Pancreas (tissue), 10 donors: ENCODE results near the gene TBC1D25. TPM values are rescaled to one million over a fixed set of nuclear protein-coding genes. Genes with fewer than 3 reads are reported as not detected.

Source experiments
- ATAC-seq, 4 donors: fragments of 200-7000 bp; cut with Tn5 transposase; one replicate each; pipeline versions ENCODE4 v1.8.0 to v1.9.1; 2020; ENCODE audit warnings: mild to moderate bottlenecking in 4 of 4, moderate library complexity in 4 of 4
- DNase-seq, 6 donors: peaks; one replicate each; pipeline ENCODE4 v3.0.0-alpha.2; 2020
- FAIRE-seq: peaks from 2 replicates; lab custom pipeline; 2012; peaks lifted over from hg19 to GRCh38; lab: Jason Lieb, UNC
- H3K27ac ChIP-seq, 4 donors: fragments of 200-600 bp; sonication (generic); 1 replicate in 3 of 4; 2 replicates in 1 of 4; pipeline versions ENCODE4 v1.5.0 to v1.8.0; 2020
- H3K27me3 ChIP-seq, 4 donors: fragments of 200-600 bp; one replicate each; pipeline ENCODE4 v1.8.0; 2021
- H3K36me3 ChIP-seq, 3 donors: fragments of 200-600 bp; sonication (generic) in 1 of 3; one replicate each; pipeline versions ENCODE4 v1.5.0 to v1.8.0; 2020 to 2021
- H3K4me1 ChIP-seq, 3 donors: fragments of 200-600 bp; one replicate each; pipeline ENCODE4 v1.8.0; 2021
- H3K4me3 ChIP-seq, 4 donors: fragments of 200-600 bp; sonication (generic) in 2 of 4; one replicate each; pipeline versions ENCODE4 v1.5.0 to v1.8.0; 2020 to 2021
- H3K9me3 ChIP-seq, 4 donors: fragments of 200-600 bp; one replicate each; pipeline ENCODE4 v1.8.0; 2021
- CTCF ChIP-seq, 4 donors: fragments of 200-600 bp; sonication (generic) in 3 of 4; IDR thresholded peaks; one replicate each; pipeline versions ENCODE4 v1.5.0 to v1.8.0; 2021; ENCODE audit warnings: antibody characterized with exemption in 4 of 4
- WGBS, 2 donors: extraction: QIAGEN DNeasy Blood & Tissue Kit; methylation state at CpG; one replicate each; pipeline ENCODE4 v1.1.7; 2013; 5-methylcytosine and 5-hydroxymethylcytosine counted together
- intact Hi-C, 3 donors: fragments of 100-400 bp; cut with DNase I; formaldehyde crosslinking; loops; one replicate each; pipeline versions ENCODE4 v1.11.1 to v1.14.2; 2022
- polyA plus RNA-seq, 2 donors: library from polyadenylated mRNA; stranded (reverse); fragments of 200-250 nt; gene quantifications; one replicate each; pipeline ENCODE4 v1.2.3, GENCODE V29; 2013
- total RNA-seq, 6 donors: library from RNA; stranded (reverse); fragmentation: NEBNext Ultra II Directional in 4 of 6; extraction: Animal tissue kit (Norgen Biotek cat#: 25700) in 4 of 6; gene quantifications; one replicate each; pipeline versions ENCODE4 v1.2.1 to v1.2.4, GENCODE V29; 2021 to 2023
- donor health status: healthy with polysubstance abuse.
- donor health status: DM: no; HTN: no; CAD: no; lungs with moderate emphysema.
- donor health status: DM: no; HTN: no; CAD: no.
- donor health status: control.
- donor health status: control.
- donor health status: Bipolar disorder and iron deficiency.
- donor health status: DM: yes; HTN: yes; CAD: no.
- donor health status: DM: no; HTN: no; CAD: no.
- donor health status: DM: no; HTN: no; CAD: no.
- donor health status: DM: yes; HTN: yes; CAD: no.

The TBC1D25 gene
- total and polyA plus RNA-seq, 8 donors, result 4.4 to 9.9 (median 5.5) TPM

- WGBS, 2 donors, result 29 to 32% methylated on average over 2 of the region's 2 CpGs
- Histone ChIP-seq H3K27ac (no peak overlapping the region), H3K9me3 (no peaks in the 10 kb centered on the region), H3K27me3 (no peaks in the 10 kb centered on the region), H3K4me1 (no peaks in the 10 kb centered on the region), H3K36me3 (no peaks in the 10 kb centered on the region), H3K4me3 (no peak overlapping the region)
- no peak for TF ChIP-seq CTCF (IDR thresholded peaks at IDR 0.05)
- intact Hi-C loops, result no loop called here
- FAIRE-seq (no peak), DNase-seq (no peak), ATAC-seq (no peak)
Observed at GRCh38 chrX:48611703-48612102, 72.2 kb downstream of the TBC1D25 start.

Other genes with a start within 250 kb of the TBC1D25 start
- gene SSX3, start 183.0 kb upstream of the TBC1D25 start, total RNA-seq, result not detected
- not detected for gene SSX3, start 183.0 kb upstream of the TBC1D25 start, polyA plus RNA-seq
- not detected for gene SSX4, start 156.2 kb upstream of the TBC1D25 start, total RNA-seq
- not detected for gene SSX4, start 156.2 kb upstream of the TBC1D25 start, polyA plus RNA-seq
- not detected for gene SSX4B, start 127.8 kb upstream of the TBC1D25 start, total RNA-seq
- not detected for gene SSX4B, start 127.8 kb upstream of the TBC1D25 start, polyA plus RNA-seq
- 100 to 1,000 TPM in 4 of 6 donors, 10 to 100 TPM in 2; 63.3 to 235 (median 140) TPM for gene SLC38A5, start 69.5 kb upstream of the TBC1D25 start, total RNA-seq
- gene SLC38A5, start 69.5 kb upstream of the TBC1D25 start, polyA plus RNA-seq, result 100 to 1,000 TPM; 250 to 373 TPM
- gene FTSJ1, start 63.5 kb upstream of the TBC1D25 start, total RNA-seq, result 10 to 100 TPM; 14.8 to 24.0 (median 17.9) TPM
- 10 to 100 TPM; 32.2 to 35.5 TPM for gene FTSJ1, start 63.5 kb upstream of the TBC1D25 start, polyA plus RNA-seq
- 1 to 10 TPM; 2.9 to 4.0 (median 3.7) TPM for gene PORCN, start 30.7 kb upstream of the TBC1D25 start, total RNA-seq
- 1 to 10 TPM; 7.5 to 8.5 TPM for gene PORCN, start 30.7 kb upstream of the TBC1D25 start, polyA plus RNA-seq
- gene EBP, start 17.9 kb upstream of the TBC1D25 start, total RNA-seq, result 10 to 100 TPM; 13.3 to 21.5 (median 19.8) TPM
- 10 to 100 TPM; 38.1 to 43.4 TPM for gene EBP, start 17.9 kb upstream of the TBC1D25 start, polyA plus RNA-seq
- gene RBM3, start 34.8 kb downstream of the TBC1D25 start, total RNA-seq, result 100 to 1,000 TPM in 3 of 6 donors, 10 to 100 TPM in 3; 42.0 to 314 (median 124) TPM
- 100 to 1,000 TPM; 141 to 227 TPM for gene RBM3, start 34.8 kb downstream of the TBC1D25 start, polyA plus RNA-seq
- gene WDR13, start 57.8 kb downstream of the TBC1D25 start, total RNA-seq, result 100 to 1,000 TPM; 107 to 213 (median 150) TPM
- 100 to 1,000 TPM; 422 to 552 TPM for gene WDR13, start 57.8 kb downstream of the TBC1D25 start, polyA plus RNA-seq
- gene WAS, start 144.1 kb downstream of the TBC1D25 start, total RNA-seq, result 1 to 10 TPM in 3 of 6 donors, under 1 TPM in 3; 0.39 to 7.5 (median 1.9) TPM
- gene WAS, start 144.1 kb downstream of the TBC1D25 start, polyA plus RNA-seq, result 1 to 10 TPM in 1 of 2 donors, under 1 TPM in 1; 0.92 to 1.1 TPM
- gene SUV39H1, start 157.0 kb downstream of the TBC1D25 start, total RNA-seq, result 1 to 10 TPM in 5 of 6 donors, under 1 TPM in 1; 0.88 to 2.6 (median 1.7) TPM
- 1 to 10 TPM; 1.9 to 2.8 TPM for gene SUV39H1, start 157.0 kb downstream of the TBC1D25 start, polyA plus RNA-seq
- under 1 TPM in 2 of 6 donors, not detected in 4; 0.37 to 0.72 TPM for gene GLOD5, start 222.0 kb downstream of the TBC1D25 start, total RNA-seq
- gene GLOD5, start 222.0 kb downstream of the TBC1D25 start, polyA plus RNA-seq, result under 1 TPM; 0.57 to 0.99 TPM
- gene GATA1, start 246.9 kb downstream of the TBC1D25 start, total RNA-seq, result under 1 TPM in 1 of 6 donors, not detected in 5; 0.19 TPM
- under 1 TPM in 1 of 2 donors, not detected in 1; 0.12 TPM for gene GATA1, start 246.9 kb downstream of the TBC1D25 start, polyA plus RNA-seq